NCI-H774 (cell line): ENCODE data around the gene GAB2.
"Not testable (repeated sequence)": the region's sequence is repeated elsewhere in the genome, so short reads cannot be mapped to it uniquely, and the experiment has no call there.

ENCODE experiments used
- DNase-seq: peaks from one replicate; lab custom pipeline; 2025; lab: John Stamatoyannopoulos, UW

The GAB2 gene, protein sequence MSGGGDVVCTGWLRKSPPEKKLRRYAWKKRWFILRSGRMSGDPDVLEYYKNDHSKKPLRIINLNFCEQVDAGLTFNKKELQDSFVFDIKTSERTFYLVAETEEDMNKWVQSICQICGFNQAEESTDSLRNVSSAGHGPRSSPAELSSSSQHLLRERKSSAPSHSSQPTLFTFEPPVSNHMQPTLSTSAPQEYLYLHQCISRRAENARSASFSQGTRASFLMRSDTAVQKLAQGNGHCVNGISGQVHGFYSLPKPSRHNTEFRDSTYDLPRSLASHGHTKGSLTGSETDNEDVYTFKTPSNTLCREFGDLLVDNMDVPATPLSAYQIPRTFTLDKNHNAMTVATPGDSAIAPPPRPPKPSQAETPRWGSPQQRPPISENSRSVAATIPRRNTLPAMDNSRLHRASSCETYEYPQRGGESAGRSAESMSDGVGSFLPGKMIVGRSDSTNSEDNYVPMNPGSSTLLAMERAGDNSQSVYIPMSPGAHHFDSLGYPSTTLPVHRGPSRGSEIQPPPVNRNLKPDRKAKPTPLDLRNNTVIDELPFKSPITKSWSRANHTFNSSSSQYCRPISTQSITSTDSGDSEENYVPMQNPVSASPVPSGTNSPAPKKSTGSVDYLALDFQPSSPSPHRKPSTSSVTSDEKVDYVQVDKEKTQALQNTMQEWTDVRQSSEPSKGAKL

DNA sequence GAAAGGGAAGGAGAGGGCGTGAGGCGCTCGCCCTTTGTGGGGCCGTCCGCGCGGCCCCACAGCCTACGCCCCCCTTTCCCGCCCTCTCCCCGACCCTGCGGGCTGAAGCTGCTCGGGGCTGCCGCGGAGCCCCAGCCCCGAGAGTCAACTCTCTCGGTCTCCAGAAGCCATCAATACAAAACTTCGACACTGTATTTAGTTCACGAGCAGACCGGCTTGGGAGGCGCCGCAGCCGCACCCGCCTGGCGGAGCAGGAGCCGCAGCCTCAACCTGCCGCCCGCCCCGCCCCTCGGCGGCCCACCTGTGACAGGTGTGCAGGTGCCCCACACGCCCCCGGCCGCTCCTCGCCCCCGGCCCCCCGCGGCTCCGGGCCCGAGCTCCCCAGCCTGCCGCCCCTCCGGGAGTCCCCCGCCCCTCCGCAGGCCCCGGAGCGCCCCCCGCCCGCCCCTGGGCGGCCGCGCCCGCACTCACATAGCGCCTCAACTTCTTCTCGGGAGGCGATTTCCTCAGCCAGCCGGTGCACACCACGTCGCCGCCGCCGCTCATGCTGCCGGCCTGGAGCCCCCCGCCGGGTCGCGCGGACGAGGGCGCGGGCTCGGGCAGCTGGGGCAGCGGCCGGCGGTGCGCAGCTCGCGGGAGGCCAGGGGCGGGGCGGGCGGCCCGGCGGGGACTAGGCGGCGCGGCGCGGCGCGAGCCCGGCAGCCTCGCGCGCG lies at the start of gene GAB2:
GAB2 (minus strand) TSS at position 646 of the 713 bp plus-strand sequence; CDS start at position 546, 100 bp downstream.
- peak; percentile 60 for DNase-seq

DNA sequence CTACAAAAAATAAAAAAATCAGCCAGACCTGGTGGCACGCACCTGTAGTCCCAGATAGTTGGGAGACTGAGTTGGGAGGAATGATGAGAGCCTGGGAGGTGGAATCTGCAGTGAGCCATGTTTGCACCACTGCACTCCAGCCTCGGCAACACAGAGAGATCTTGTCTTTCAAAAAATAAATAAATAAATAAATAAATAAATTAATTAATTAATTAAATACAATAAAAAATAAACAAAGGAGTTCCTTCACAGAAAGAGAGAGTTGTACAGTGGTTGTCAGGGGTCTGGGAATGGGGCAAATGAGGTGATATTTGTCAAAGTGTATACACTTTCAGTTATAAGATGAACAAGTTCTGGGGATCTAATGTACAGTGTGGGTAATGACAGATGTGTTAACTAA lies 49.8 kb upstream of the GAB2 start:
- DNase-seq = no peak

DNA sequence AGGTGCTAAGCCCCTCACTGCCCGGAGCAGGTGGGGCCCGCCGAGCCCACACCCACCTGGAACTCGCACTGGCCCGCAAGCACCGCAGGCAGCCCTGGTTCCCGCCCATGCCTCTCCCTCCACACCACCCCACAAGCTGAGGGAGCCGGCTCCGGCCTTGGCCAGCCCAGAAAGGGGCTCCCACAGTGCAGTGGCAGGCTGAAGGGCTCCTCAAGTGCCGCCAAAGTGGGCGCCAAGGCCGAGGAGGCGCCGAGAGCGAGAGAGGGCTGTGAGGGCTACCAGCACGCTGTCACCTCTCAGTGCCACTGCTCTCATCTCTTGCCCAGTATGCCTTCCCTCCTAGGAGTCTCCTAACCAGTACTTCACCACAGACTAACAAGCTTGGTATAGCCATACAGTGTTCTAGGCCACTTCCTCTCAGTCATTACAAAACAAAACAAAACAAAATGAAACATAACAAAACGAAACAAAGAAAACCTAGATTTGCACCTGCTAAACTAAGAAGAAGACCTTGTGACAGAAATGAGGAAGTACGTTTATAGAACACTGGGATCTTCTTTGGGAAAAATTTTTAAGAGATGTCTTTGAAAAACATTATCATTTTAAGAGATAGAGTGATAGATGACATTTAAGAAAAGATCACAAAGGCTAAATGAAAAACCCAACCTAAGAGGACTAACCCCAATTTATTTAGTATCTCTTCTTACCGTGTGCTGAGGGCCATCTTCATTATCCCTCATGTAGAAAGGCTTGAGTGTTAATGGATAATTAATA lies 47.7 kb upstream of the GAB2 start:
- DNase-seq = no peak

DNA sequence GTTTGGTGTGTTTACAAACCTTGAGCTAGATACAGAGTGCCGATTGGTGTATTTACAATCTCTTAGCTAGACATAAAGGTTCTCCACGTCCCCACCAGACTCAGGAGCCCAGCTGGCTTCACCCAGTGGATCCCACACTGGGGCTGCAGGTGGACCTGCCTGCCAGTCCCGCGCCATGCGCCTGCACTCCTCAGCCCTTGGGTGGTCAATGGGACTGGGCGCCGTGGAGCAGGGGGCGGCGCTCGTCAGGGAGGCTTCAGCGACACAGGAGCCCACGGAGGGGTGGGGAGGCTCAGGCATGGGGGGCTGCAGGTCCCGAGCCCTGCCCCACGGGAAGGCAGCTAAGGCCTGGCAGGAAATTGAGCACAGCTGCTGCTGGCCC lies 47.2 kb upstream of the GAB2 start:
- not testable (repeated sequence) for DNase-seq

DNA sequence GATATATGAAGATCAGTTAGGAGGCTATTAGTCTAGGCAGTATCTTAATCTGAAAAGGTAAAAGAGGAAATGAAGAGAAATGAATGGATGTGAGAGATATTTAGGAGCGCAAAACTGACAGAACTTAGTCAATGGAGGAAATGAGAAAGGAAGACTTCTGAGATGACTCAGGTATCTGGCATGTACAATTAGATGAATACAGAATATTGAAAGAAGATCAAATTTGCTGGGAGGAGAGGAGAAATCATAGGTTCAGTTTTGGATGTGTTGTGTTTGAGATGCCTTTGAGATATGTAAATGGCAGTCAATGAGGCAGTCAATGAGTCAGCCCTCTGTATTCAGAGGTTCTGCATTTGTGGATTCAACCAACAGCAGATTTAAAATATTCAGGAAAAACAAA lies 42.9 kb upstream of the GAB2 start:
- DNase-seq = no peak

DNA sequence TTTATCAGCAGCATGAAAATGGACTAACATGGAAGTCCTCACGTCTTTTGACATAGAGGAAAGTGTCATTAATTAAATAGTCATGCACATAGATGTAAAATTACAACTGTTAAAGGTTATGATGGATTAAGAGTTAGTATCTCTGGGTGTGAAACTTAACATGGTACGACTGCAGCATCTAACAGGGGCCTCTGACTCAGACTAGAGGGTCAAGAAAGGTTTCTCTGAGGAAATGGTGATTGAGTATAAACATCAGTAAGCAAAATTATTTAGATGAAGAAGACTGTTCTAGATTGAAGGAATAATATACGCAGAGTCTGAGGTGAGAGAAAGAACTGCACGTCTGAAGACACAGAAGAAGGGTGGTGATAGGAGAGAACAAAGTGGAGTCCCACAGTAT lies 42.1 kb upstream of the GAB2 start:
- no peak for DNase-seq

DNA sequence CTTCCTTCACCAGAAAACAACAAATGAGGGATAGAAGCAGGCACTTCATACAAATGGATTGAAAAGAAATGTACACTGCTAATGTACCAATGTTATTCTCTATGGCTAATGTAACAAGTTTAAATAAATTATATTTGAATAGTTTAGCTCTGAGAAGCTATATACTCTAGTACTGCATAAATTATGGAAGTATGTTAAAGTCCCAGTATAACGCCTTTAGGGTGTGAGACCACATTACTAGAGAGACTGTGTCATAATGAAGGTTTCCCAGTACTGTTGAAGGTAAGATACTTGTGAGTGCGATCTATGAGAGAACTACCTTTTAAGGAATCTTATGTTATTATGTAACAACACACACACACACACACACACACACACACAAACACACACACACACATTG lies 39.8 kb upstream of the GAB2 start:
- DNase-seq = no peak

DNA sequence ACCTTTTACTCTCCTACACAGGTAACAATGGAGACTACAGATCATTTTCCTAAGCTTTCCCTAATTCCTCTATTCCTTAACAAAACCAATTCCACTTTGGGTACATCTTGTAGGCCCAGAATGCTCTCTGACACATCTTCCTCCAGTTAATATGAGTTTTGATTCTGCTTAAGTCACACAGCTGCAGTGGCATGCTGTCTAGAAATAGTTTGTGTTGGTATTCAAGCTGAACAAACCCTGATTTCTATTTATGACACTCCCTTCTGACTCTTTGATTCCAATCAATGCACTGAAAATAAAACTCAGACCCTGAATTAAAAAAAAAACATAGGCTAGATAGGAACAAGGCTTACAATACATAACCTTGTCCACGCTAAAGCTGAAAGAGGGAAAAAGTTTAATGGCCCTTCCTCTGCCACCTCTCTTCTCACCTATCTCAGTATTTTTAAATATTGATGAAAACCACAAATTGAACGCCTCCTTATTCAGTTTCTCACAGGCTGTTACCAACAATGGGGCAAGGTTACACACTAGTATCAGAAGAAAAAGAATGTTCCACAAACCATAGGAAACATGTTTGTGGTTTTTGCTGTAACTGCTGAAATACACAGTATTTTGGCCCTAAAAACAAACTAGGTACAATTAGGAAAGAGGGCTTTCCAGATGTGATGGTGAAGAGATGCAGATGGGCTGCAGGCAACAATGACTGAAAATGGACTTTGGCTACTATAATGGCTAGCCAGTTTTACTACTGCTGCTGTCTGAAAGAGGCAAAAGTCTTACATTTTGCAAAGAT lies 35.7 kb upstream of the GAB2 start:
- DNase-seq = no peak

DNA sequence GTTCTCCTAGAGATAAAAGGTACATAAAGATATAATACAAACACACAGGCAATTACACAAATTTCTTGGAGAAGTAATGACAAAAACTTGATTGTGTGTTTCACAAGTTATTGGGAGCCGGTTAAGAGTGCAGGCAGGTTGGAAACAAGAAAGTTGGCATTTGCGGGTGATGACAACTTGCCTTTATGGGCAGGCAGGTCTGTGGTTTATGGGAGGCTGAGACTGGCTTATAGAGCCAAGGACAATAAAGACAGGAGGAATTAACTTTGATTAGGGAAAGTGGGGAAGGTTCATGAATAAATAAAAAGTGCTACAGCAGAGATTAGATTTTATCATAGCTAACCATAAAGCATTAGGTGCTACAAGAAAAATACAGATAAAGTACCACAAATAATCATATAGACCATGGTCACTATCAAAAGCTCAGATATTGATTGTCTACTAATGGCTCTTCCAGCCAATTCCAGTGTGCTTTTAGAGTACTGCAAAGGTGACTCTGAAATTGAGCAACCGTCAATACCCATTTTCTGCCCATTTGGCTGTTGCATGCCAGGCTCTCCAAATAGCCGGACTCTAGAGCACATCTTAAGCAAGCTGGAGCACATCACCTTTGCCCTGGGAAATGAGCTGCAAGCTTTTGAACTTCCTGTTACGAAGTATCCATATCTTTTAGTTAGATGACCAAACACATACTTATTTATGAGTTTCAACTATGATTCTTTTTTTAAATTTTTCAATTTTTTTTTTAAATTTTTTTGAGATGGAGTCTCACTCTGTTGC lies 33.9 kb upstream of the GAB2 start:
- DNase-seq = no peak

DNA sequence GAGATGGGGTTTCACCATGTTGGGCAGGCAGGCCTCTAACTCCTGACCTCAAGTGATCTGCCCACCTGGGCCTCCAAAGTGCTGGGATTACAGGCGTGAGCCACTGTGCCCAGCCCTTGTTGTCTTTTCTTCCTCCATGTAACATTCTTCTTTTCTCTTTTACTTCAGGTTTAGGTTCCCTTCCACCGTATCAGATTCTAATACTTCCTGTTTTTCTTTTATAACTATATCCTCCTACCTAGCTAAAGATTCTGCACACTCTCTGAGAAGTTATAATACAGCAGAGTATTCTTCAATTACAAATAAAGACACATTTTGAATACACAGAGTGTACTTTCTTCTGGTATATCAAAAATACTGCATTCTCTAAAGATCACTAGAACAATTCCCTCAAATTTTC lies 33.2 kb upstream of the GAB2 start:
- DNase-seq = no peak

DNA sequence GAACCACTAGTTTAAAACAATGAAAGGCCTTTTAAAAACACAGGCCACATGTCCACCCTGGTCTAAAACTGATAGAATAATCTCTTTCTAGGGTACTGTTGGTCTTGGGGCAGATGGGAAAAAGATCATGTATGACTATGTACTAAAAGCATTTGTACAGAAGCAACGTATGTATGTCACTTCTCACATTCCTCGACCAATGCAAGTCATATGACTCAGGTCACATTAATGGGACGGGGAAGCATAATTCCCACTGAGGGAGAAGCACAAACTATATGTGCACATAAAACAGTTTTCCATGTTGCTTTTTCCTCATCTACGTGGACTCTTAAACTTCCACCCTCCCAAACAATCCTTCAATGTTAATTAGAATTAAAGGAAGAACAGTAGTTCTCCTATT lies 32.2 kb upstream of the GAB2 start:
- DNase-seq = no peak

DNA sequence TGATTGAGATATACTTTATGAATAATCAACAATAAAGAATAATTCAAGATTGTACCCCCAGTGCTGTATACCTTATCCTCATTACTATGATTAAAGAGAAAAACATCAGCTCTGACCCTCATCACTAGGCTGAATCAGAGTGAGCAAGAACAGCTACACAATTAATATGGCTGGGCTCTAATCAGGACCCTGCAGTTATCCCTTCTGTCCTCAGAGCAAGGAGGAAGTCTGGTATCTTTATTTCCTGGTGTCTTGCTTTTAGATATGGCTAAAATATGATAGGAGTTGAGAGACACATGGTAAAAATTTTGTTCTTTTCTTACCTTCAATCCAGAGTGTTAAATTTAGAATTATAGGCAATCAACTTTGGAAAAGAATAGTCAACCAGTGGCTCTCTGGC lies 28.6 kb upstream of the GAB2 start:
- DNase-seq = no peak

DNA sequence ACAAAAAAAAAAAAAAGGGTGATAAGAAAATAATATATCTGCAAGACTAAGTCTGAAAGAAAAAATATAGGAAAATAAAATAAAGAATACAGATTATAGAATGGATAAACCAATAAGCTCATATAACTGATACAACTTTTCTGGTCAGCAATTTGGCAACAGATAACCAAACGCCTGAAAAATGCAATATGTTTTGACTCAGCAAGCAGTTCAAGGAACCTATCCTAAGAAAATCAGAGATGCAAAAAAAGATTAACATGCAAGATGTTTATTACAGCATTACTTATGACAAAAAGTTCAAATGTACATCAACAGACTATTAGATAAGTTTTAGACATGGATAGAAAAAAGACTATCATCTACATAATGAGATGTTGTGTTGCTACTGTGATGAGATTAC lies 27.1 kb upstream of the GAB2 start:
- DNase-seq = no peak

DNA sequence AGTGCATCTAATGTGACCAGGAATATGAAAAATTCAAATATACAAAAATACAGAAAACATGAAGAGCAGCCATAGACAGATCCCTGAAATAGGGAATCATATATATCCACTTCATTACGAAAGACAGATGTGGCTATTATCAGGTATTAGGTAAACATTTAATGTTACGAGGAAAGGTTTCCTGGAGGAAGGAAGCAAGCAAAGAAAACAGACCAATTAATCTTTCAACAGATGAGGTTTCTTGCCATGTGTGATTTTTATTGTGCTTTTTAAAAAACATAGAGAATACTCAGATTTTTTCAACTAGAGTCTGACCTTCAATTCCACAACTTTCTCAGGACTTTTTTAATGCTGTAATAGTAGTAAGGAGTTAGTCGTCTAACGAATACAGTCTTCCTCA lies 24.3 kb upstream of the GAB2 start:
- no peak for DNase-seq

DNA sequence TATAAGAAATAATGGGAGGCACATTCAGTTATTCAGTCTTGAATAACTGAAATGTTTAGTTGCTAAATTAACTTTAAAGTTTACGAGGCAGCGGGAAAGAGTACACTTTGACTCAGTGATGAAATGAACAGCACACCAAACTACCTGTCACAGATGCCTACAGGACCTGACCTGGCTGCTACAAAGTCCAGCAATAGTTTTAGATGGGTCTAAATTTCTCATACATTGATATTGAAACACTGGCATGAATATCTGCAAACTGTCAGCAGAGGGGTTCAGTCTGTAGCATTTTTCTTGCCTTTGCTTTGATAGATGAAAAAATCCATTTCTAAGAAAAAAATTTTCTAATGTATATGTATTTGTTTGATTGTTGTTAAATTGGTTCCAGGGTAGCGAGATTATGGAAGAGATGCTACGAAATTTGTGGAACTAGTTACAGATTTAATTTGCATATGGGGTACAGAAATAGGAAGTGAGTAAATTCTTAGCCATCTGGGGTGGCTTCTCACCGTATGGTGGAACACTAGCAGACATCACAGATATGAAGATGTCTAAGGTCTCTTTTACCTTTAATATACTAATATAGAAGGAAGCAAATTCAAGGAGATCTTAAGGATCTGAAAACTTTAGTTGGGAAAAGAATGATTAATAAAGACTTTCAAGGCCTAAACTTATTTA lies 20.8 kb upstream of the GAB2 start:
- no peak for DNase-seq

DNA sequence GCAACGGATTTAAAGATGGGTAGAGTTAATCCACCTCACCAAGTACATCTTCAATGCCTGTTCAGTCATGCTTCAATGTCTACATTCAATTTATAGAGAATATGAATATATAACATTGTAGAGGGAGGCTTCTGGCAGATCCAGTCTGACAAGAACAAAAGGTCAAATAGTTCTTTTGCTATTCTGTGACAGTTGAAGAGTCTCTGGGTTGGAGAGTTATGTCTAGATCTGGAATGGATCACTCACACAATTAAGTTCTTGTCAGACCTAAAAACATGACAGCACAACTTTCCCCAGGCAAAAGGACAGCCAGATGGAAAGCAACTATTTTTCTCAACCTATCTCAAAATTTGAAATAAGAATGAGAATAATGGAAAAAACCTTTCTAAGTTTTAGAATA lies 15.3 kb upstream of the GAB2 start:
- no peak for DNase-seq

DNA sequence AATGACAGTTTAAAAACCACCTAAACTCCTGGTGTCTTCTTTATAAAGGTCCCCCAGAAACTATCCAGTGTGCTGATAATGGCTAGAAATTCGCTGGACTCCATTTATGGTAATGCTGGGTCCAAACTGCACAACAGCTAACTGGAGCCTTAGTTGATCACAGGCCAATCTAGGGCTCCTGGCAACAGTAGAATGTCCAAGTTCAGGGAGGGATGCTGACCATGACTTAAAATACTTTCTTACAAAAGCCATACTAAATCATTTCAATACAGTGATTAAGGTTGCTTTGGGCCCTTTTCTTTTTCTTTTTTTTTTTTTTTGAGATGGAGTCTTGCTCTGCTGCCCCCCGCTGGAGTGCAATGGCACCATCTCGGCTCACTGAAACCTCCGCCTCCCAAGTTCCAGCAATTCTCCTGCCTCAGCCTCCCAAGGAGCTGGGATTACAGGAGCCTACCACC lies 14.5 kb upstream of the GAB2 start:
- DNase-seq = no peak

DNA sequence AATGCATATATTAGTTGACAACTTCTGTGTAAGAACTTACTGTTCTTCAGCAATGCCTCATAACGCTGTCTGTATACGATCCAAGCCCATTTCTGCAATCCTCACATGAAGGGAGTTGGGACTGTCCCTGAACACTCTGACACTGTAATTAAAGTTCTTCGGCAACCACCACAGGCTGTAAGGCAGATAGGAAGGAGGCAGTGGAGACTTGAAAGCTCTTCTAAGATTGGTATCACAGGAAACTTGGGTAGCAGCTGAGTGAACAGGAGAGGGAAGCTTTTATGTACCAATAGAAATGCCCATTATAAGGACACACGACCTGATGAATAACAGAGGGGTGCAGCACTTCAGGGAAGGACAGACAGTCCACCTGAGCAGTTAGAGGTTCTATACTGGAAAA lies 12.0 kb upstream of the GAB2 start:
- DNase-seq = no peak

DNA sequence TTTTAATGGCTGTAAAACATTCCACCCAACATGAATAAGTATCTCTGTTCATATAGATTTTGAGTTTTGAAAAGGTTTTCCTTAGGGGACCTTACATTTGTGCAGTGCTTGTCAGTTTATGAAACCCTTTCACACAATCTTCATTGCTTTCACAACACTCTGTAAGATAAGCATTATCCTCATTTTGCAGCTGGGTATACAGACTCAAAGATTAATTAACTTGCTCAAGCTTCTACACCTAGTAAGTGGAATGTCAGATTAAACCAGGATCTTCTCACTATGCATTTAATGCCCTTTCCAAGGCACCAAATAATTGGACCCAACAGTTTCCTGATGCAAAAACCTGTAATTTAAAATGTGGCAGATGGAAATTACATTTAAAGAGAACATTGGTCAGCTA lies 11.6 kb upstream of the GAB2 start:
- no peak for DNase-seq

DNA sequence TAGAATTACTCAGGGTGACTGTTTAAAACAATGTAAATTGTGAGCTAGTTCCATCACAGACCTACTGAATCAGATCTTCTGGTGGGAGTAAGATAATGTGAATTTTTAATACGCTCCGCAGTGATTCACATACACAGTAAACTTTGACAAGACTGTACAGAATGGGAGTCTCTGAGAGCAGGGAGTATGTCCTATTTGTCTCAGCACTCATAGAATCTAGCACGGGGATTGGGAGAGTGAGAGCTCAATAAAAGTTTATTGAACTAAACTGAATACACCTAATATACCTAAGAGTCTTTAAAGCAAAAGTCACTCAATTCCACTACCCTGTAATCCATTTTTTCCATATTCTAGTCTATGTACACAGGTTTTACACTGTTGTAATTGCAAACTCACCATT lies 11.2 kb upstream of the GAB2 start:
- no peak for DNase-seq
